T-helper 1 cell treated with Interleukin-12 subunit alpha and Interleukin-12 subunit beta and Interleukin-4 antibody, amounts not matched to agents 30 μg/mL and 1 μg/mL, for 36 hours (primary cell): ENCODE measurements around the gene MAP4K2.

Source experiments
- H3K27ac Mint-ChIP-seq: one replicate; pipeline ENCODE4 v1.8.0; 2021; ENCODE audit warnings: mild to moderate bottlenecking, mixed read lengths
- H3K27me3 Mint-ChIP-seq: one replicate; pipeline ENCODE4 v1.8.0; 2021; ENCODE audit warnings: low read depth, mixed read lengths
- H3K36me3 Mint-ChIP-seq: one replicate; pipeline ENCODE4 v1.8.0; 2021; ENCODE audit warnings: low read depth, mixed read lengths
- H3K4me1 Mint-ChIP-seq: one replicate; pipeline ENCODE4 v1.8.0; 2021; ENCODE audit warnings: low read depth, mixed read lengths
- H3K4me3 Mint-ChIP-seq: one replicate; pipeline ENCODE4 v1.8.0; 2021; ENCODE audit warnings: mild to moderate bottlenecking, moderate library complexity, mixed read lengths
- H3K9me3 Mint-ChIP-seq: one replicate; pipeline ENCODE4 v1.8.0; 2021; ENCODE audit warnings: mixed read lengths

Gene MAP4K2

GRCh38 chr11:64765291-64765850 is 37.6 kb downstream of the MAP4K2 start:
- peak overlapping the region; percentile 89 for H3K4me3 Mint-ChIP-seq
- peaks cover 67% of the 10 kb centered on the region for H3K4me1 Mint-ChIP-seq
- H3K9me3 Mint-ChIP-seq = no peaks in the 10 kb centered on the region
- peak overlapping the region; percentile 96 for H3K27ac Mint-ChIP-seq
- H3K36me3 Mint-ChIP-seq = peaks cover 77% of the 10 kb centered on the region
- H3K27me3 Mint-ChIP-seq = no peaks in the 10 kb centered on the region

- Mint-ChIP-seq H3K4me1 (peaks cover 70% of the 10 kb centered on the region), H3K9me3 (no peaks in the 10 kb centered on the region), H3K27ac (peak overlapping the region; percentile 96), H3K4me3 (peak overlapping the region; percentile 89), H3K27me3 (no peaks in the 10 kb centered on the region), H3K36me3 (peaks cover 75% of the 10 kb centered on the region)
These were observed 38.3 kb downstream of the MAP4K2 start for GRCh38 chr11:64764753-64765152.

- H3K36me3 Mint-ChIP-seq = peaks cover 71% of the 10 kb centered on the region
- H3K27me3 Mint-ChIP-seq = no peaks in the 10 kb centered on the region
- H3K9me3 Mint-ChIP-seq = no peaks in the 10 kb centered on the region
- peak overlapping the region; percentile 89 for H3K4me3 Mint-ChIP-seq
- peak overlapping the region; percentile 96 for H3K27ac Mint-ChIP-seq
- peaks cover 66% of the 10 kb centered on the region for H3K4me1 Mint-ChIP-seq
These were observed 38.9 kb downstream of the MAP4K2 start for GRCh38 chr11:64764040-64764611.

GRCh38 chr11:64763526-64764039 is 39.4 kb downstream of the MAP4K2 start:
- H3K36me3 Mint-ChIP-seq = peaks cover 66% of the 10 kb centered on the region
- peak overlapping the region; percentile 96 for H3K27ac Mint-ChIP-seq
- peak overlapping the region; percentile 89 for H3K4me3 Mint-ChIP-seq
- no peaks in the 10 kb centered on the region for H3K9me3 Mint-ChIP-seq
- H3K27me3 Mint-ChIP-seq = no peaks in the 10 kb centered on the region
- H3K4me1 Mint-ChIP-seq = peaks cover 63% of the 10 kb centered on the region

- peak overlapping the region; percentile 89 for H3K4me3 Mint-ChIP-seq
These were observed 40.1 kb downstream of the MAP4K2 start for GRCh38 chr11:64762674-64763525.

GRCh38 chr11:64762277-64762673 is 40.7 kb downstream of the MAP4K2 start:
- peak overlapping the region; percentile 96 for H3K27ac Mint-ChIP-seq
- H3K36me3 Mint-ChIP-seq = peaks cover 54% of the 10 kb centered on the region
- H3K4me3 Mint-ChIP-seq = peak overlapping the region; percentile 89
- H3K27me3 Mint-ChIP-seq = no peaks in the 10 kb centered on the region
- peaks cover 55% of the 10 kb centered on the region for H3K4me1 Mint-ChIP-seq
- no peaks in the 10 kb centered on the region for H3K9me3 Mint-ChIP-seq

More at GRCh38 chr11:64762674-64763525, 40.1 kb downstream of the MAP4K2 start:
- no peaks in the 10 kb centered on the region for H3K9me3 Mint-ChIP-seq
- peaks cover 60% of the 10 kb centered on the region for H3K36me3 Mint-ChIP-seq
- H3K4me1 Mint-ChIP-seq = peaks cover 59% of the 10 kb centered on the region
- no peaks in the 10 kb centered on the region for H3K27me3 Mint-ChIP-seq
- peak overlapping the region; percentile 96 for H3K27ac Mint-ChIP-seq

GRCh38 chr11:64760759-64761420 is 42.1 kb downstream of the MAP4K2 start:
- H3K27ac Mint-ChIP-seq = peak overlapping the region; percentile 96
- H3K4me1 Mint-ChIP-seq = peaks cover 52% of the 10 kb centered on the region
- H3K27me3 Mint-ChIP-seq = no peaks in the 10 kb centered on the region
- H3K4me3 Mint-ChIP-seq = peak overlapping the region; percentile 55
- peaks cover 45% of the 10 kb centered on the region for H3K36me3 Mint-ChIP-seq
- no peaks in the 10 kb centered on the region for H3K9me3 Mint-ChIP-seq

GRCh38 chr11:64759722-64760719 is 43.0 kb downstream of the MAP4K2 start, which contains the start of gene PYGM:
Gene PYGM, minus strand, starts transcription at chr11:64759974. Its CDS starts 76 bp downstream, at chr11:64759898.
- H3K27ac Mint-ChIP-seq = peak within 1 kb of the TSS; percentile 96
- no peaks in the 10 kb centered on the region for H3K9me3 Mint-ChIP-seq
- H3K27me3 Mint-ChIP-seq = no peaks in the 10 kb centered on the region
- H3K4me3 Mint-ChIP-seq = peak within 1 kb of the TSS; percentile 55
- H3K36me3 Mint-ChIP-seq = peaks cover 40% of the 10 kb centered on the region
- peaks cover 45% of the 10 kb centered on the region for H3K4me1 Mint-ChIP-seq

GRCh38 chr11:64759131-64759721 is 43.8 kb downstream of the MAP4K2 start:
- Mint-ChIP-seq H3K36me3 (peaks cover 32% of the 10 kb centered on the region), H3K27ac (peak overlapping the region; percentile 55), H3K4me1 (peaks cover 38% of the 10 kb centered on the region), H3K27me3 (no peaks in the 10 kb centered on the region), H3K4me3 (no peak overlapping the region), H3K9me3 (no peaks in the 10 kb centered on the region)

- Mint-ChIP-seq H3K36me3 (peaks cover 25% of the 10 kb centered on the region), H3K27me3 (no peaks in the 10 kb centered on the region), H3K4me3 (no peak overlapping the region), H3K4me1 (peaks cover 32% of the 10 kb centered on the region), H3K9me3 (no peaks in the 10 kb centered on the region), H3K27ac (no peak overlapping the region)
These were observed 44.5 kb downstream of the MAP4K2 start for GRCh38 chr11:64758330-64759079.

GRCh38 chr11:64757549-64758329 is 45.3 kb downstream of the MAP4K2 start:
- H3K4me1 Mint-ChIP-seq = peaks cover 24% of the 10 kb centered on the region
- peaks cover 23% of the 10 kb centered on the region for H3K36me3 Mint-ChIP-seq
- H3K9me3 Mint-ChIP-seq = no peaks in the 10 kb centered on the region
- no peak overlapping the region for H3K4me3 Mint-ChIP-seq
- no peaks in the 10 kb centered on the region for H3K27me3 Mint-ChIP-seq
- H3K27ac Mint-ChIP-seq = no peak overlapping the region
